Loucy (cell line): Measurements from ENCODE around the gene MSANTD3.

Source experiments
- EZH2phosphoT487 ChIP-seq: fragments of 200-600 bp; IDR thresholded peaks from 2 replicates; pipeline ENCODE4 v1.6.1; 2018; ENCODE audit warnings: antibody characterized with exemption, mild to moderate bottlenecking, moderate library complexity, borderline replicate concordance
- TF ChIP-seq, protein P1 (sequence below): fragments of 200-600 bp; sonication (generic); conservative IDR thresholded peaks from 2 replicates; pipeline ENCODE4 v1.5.1; 2014; ENCODE audit warnings: mild to moderate bottlenecking, antibody characterized with exemption, low read length

DNA sequence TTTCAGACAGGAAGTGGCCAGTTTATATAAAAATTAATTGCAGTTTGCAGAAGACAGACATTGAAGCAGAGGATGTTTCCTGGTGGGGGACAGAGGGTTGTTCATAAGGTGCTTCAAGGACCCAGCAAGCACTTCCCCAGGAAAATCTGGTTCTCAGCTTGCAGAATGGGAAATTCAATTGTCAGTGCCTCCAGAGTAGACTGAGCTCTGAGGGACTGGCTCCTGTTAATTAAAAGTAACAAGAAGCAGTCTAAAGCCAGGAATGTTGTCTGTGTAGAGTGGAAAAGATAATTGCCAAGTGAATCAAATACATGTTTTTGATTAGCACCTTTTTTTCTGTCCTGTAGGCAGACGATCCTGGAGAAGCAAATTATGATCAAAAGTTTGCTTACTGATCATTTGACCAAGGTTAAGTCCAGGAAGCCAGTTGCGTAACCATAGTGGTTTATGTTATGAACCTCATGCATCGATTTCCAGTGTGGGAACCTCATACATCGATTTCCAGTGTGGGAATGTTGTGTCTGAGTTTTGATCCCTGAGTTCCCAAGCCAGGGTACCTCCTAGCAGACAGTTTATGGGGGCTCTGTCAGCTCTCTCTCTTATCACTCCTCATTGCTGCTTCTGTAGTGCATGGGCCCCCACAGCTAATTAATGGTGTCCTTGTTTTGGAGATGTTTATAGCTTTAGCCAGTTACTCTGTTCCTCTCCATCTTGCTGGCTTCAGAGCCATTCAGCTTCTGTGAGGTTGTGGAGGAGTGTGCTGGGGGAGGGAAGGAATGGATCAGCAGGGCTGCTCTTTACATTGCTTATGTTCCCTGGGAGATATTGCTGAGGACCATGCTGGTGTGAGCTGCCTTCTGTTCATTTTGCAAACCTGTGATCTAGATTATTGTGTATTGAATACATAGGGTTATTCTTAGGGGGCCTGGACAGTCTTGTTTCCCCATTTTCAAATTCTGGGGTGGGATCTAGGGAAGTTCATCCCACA is 17.1 kb downstream of the MSANTD3 start:
- TF ChIP-seq, protein P1, sequence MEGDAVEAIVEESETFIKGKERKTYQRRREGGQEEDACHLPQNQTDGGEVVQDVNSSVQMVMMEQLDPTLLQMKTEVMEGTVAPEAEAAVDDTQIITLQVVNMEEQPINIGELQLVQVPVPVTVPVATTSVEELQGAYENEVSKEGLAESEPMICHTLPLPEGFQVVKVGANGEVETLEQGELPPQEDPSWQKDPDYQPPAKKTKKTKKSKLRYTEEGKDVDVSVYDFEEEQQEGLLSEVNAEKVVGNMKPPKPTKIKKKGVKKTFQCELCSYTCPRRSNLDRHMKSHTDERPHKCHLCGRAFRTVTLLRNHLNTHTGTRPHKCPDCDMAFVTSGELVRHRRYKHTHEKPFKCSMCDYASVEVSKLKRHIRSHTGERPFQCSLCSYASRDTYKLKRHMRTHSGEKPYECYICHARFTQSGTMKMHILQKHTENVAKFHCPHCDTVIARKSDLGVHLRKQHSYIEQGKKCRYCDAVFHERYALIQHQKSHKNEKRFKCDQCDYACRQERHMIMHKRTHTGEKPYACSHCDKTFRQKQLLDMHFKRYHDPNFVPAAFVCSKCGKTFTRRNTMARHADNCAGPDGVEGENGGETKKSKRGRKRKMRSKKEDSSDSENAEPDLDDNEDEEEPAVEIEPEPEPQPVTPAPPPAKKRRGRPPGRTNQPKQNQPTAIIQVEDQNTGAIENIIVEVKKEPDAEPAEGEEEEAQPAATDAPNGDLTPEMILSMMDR, result no peak
- TF ChIP-seq EZH2phosphoT487, result no peak
